ENCODE data around the gene XPA.

DNA sequence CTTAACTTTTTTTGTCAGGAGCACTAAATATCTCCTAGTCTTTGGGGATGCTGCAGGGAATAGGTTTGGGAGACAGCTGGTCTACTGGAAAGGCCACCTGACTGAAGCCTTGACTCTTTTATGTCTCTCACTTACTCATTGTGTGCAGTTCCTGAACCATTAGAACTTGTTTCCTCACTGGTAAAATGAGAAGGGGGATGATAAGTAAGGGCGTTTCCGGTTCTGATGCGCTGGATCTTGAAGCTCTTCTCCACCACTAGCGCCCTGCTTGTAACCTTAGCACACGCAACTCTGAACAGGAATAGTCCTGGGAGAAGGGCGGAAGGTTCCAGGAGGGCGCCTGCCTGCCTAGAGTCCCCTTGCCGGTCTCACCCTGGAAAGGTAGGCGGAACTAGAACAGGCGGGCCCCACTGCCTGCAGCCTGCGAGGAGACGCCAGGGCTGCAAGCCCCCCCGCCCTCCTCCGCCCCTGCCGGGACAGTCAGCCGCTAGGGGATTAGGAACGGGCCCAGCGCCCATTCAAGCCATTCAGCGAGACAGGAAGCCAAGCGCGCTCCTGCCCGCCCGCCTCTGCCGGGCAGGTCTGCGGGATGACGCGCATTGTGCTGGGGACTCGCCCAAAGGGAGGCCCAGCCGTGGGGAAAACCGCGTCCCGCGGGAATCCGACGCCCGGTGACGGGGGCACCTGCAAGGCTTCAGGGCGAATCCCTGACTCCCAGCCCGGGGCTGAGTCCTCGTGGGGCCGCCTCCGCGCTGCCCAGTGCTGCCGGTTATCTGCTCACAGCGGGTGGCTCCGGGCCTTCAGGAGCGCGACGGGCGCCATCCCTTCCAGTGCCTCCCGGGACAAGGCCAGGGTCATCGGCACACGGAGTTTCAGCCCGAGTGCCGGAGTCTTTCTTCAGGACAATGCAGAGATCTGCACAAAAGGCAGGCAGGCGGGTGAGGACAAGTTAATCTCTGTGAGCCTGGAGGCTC is 44.0 kb upstream of the XPA start:
- TF ChIP-seq CTCF (IDR thresholded peaks at IDR 0.05; ENCODE audit: insufficient read depth, low read length, poor library complexity, severe bottlenecking) (no peak), EZH2phosphoT487 (conservative IDR thresholded peaks at IDR 0.05; ENCODE audit: low read length) (no peak)
